Frontal cortex (tissue), 4 donors: Measurements from ENCODE around the gene OSGEPL1. TPM values are rescaled to one million over a fixed set of nuclear protein-coding genes. Genes with fewer than 3 reads are reported as not detected.
"Not testable (repeated sequence)": the region's sequence is repeated elsewhere in the genome, so short reads cannot be mapped to it uniquely, and the experiment has no call there.

Source experiments
- DNase-seq, 2 donors: peaks; one replicate each; pipeline ENCODE4 v3.0.0; 2012; ENCODE audit warnings: low spot score in 2 of 2
- FAIRE-seq: peaks from 2 replicates; lab custom pipeline; 2012; peaks lifted over from hg19 to GRCh38; lab: Jason Lieb, UNC
- total RNA-seq: library from RNA; depleted of rRNA; stranded (reverse); fragments of >200 nt; gene quantifications from one replicate; pipeline ENCODE4 v1.2.3, GENCODE V29; 2014
- donor health status: control.
- donor health status: control.
- donor health status: control.

The OSGEPL1 gene
- total RNA-seq, 1 donor from 2014 or later = 26.1 TPM

GRCh38 chr2:189756311-189756952, 6.2 kb downstream of the OSGEPL1 start:
- DNase-seq (no peak), FAIRE-seq (no peak)

- DNase-seq = peak in 1 of 2 donors; percentile 7
- FAIRE-seq = no peak
Observed at GRCh38 chr2:189751080-189751658, 11.4 kb downstream of the OSGEPL1 start.

- DNase-seq (no peak), FAIRE-seq (no peak)
Observed at GRCh38 chr2:189729430-189729829, 33.2 kb downstream of the OSGEPL1 start.

GRCh38 chr2:189726849-189727248, 35.7 kb downstream of the OSGEPL1 start:
- peak; percentile 44 for FAIRE-seq

DNA sequence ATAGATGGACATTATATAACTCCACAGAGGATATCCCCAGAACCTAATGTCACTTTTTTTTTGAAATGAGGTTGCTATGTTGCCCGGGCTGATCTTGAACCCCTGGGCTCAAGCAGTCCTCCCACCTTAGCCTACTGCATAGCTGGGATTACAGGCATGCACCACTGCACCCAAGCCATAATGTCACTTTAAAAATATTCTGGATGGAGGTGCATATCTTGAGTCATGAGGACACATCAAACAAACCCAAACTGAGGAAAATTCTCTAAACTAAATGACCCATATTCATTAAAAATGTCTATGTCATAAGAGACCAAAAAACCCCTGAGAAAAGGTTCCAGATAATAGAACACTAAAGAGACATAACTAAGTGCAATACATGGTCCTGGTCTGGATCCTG, 36.3 kb downstream of the OSGEPL1 start:
- DNase-seq (no peak), FAIRE-seq (no peak)

More at GRCh38 chr2:189726849-189727248, 35.7 kb downstream of the OSGEPL1 start:
- DNase-seq = no peak

- FAIRE-seq (no peak), DNase-seq (no peak)
Observed at GRCh38 chr2:189723192-189723591, 39.4 kb downstream of the OSGEPL1 start.

GRCh38 chr2:189719571-189719970, 43.0 kb downstream of the OSGEPL1 start:
- DNase-seq = no peak
- no peak for FAIRE-seq

- FAIRE-seq = not testable (repeated sequence)
Observed at GRCh38 chr2:189717593-189717992, 45.0 kb downstream of the OSGEPL1 start.

GRCh38 chr2:189709501-189710221, 52.9 kb downstream of the OSGEPL1 start:
- FAIRE-seq (no peak), DNase-seq (no peak)

More at GRCh38 chr2:189717593-189717992, 45.0 kb downstream of the OSGEPL1 start:
- DNase-seq = not testable (repeated sequence)

DNA sequence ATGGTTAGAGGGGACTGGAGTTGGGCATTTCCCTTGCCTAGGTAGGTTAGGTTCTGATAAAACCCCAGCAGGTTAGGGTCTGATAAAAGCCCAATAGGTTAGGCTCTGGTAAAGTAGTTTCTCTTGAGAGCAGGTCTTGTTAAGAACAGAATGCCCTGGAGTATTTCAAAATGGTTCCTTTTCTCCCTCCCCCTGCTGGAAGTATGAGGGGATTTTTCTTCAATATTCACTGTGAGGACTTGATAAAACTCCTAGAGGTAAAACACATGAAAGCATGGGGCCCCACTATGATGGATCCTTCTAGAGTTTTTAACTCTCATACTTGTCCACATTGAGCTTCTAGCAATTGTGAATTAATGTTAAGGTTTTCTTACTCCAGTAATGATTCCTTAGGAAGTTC, 60.5 kb downstream of the OSGEPL1 start:
- DNase-seq (no peak), FAIRE-seq (no peak)

DNA sequence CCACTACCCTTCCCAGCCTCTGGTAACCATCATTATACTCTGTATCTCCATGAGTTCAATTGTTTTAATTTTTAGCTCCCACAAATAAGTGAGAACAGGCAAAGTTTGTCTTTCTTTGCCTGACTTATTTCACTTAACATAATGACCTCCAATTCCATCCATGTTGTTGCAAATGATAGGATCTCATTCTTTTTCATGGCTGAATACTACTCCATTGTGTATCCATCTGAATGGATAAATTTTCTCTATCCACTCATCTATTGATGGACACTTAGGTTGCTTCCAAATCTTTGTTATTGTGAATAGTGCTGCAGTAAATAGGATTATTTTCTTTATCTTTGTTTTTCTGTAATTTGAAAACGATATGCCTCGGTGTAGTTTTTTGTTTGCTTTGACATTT, 61.9 kb downstream of the OSGEPL1 start:
- no peak for DNase-seq
- FAIRE-seq = no peak

DNA sequence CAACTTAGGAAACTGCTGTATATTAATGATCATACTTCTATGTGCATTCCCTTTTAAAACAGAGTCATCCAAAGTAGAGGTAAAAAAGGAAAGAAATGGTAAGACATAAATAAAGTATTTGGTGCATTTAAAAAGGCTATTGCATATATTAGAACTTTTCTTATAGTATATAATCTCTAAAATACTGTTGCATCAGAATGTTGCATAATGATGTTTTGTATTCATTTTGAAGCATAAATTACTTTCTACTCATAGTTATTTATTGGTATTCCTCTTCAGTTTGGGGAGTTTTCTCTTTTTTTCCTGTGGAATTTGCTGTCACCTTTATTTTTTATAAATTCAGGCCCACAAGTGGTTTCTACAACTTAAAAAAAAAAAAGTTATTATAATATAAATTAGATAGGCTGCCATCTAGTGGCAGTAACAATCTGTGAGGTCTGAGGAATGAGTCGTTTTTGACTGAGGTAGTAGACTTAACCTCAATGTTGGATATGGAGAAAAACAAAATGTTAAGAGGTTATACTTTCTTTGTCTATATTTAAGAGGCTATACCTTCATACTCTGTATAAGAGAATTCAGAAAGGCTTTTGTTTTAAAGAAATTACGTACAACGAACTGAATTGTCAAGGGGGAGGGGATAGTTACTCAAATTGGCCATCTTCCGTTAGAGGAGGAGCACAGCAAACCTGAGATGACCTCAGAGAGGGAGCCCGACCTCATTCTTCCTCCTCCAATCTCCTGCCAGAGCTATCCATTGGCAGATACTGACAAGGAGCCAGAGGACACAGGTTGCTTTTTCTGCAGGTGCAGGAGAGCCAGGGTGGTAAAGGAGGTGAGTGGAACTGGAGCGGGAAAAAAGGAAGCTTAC, 64.3 kb downstream of the OSGEPL1 start:
- DNase-seq (peak in 1 of 2 donors; percentile 16), FAIRE-seq (peak; percentile 95)

Other genes with a start within 250 kb of the OSGEPL1 start
- 45.2 TPM for gene SLC40A1, start 182.0 kb downstream of the OSGEPL1 start, total RNA-seq
- 133 TPM for gene ASNSD1, start 101.3 kb downstream of the OSGEPL1 start, total RNA-seq
- 52.2 TPM for gene ANKAR, start 88.1 kb downstream of the OSGEPL1 start, total RNA-seq
- gene ORMDL1, start 21.5 kb upstream of the OSGEPL1 start, total RNA-seq = 45.2 TPM
- 68.5 TPM for gene PMS1, start 21.7 kb upstream of the OSGEPL1 start, total RNA-seq